Measurements from ENCODE around the gene ATG7. TPM values are rescaled to one million over a fixed set of nuclear protein-coding genes. Genes with fewer than 3 reads are reported as not detected.
A peak's percentile ranks its signal among the peaks of the same experiment; 100 is the strongest.

The ATG7 gene
- total RNA-seq, 2 experiments from 2014 or later = 31.0 to 33.1 TPM

DNA sequence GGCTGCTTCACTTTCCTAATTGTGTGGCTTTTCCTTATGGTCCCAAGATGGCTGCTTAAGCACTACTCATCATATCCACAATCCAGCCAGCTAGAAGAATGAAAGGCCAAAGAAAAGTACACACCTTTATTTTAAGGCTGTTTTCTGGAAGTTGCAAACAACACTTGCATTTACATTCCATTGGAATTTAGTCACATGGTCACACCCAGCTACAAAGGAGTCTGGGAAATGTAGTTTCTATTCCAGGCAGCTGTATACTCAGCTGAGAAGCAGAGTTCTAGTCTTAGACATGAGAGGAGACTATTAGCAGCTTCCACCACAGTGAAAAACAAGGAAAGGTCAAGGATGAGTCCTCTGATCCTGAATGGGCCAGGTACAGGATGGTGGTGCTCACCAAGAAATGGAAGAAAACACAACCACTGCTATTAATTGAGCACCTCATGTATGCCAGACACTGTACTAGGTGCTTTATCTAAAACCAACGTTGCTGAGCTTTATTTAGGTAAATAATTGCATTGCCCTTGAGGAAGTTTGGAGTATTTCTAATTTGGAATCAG lies 28.0 kb upstream of the ATG7 start:
- ChIA-PET CTCF (interaction anchor here (0.9 to 1.3 kb wide), 4 partner anchors 30 to 91 kb away, joined by 3 to 5 read pairs (median 3); no protein-coding TSS in a partner anchor), POLR2A (interaction anchor here (1.0 to 3.0 kb wide), 3 partner anchors 10 to 28 kb away, joined by 3 to 15 read pairs (median 4); partner anchors contain the start of gene ATG7)
- ATAC-seq (no peak), DNase-seq (no peak)
- TF ChIP-seq, protein P1, sequence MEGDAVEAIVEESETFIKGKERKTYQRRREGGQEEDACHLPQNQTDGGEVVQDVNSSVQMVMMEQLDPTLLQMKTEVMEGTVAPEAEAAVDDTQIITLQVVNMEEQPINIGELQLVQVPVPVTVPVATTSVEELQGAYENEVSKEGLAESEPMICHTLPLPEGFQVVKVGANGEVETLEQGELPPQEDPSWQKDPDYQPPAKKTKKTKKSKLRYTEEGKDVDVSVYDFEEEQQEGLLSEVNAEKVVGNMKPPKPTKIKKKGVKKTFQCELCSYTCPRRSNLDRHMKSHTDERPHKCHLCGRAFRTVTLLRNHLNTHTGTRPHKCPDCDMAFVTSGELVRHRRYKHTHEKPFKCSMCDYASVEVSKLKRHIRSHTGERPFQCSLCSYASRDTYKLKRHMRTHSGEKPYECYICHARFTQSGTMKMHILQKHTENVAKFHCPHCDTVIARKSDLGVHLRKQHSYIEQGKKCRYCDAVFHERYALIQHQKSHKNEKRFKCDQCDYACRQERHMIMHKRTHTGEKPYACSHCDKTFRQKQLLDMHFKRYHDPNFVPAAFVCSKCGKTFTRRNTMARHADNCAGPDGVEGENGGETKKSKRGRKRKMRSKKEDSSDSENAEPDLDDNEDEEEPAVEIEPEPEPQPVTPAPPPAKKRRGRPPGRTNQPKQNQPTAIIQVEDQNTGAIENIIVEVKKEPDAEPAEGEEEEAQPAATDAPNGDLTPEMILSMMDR (IDR thresholded peaks at IDR 0.05) = no peak
- H3K4me1 Mint-ChIP-seq (ENCODE audit: low read depth) = peaks cover 16% of the 10 kb centered on the region
- intact Hi-C loops (cut with micrococcal nuclease) = no loop called here
- H3K36me3 Mint-ChIP-seq (ENCODE audit: low read depth) = peaks cover 3% of the 10 kb centered on the region
- H3K4me3 Mint-ChIP-seq = no peak overlapping the region
- peaks cover 10% of the 10 kb centered on the region for H3K27me3 Mint-ChIP-seq
- H3K27ac Mint-ChIP-seq = no peak overlapping the region
- peaks cover 7% of the 10 kb centered on the region for H3K9me3 Mint-ChIP-seq

DNA sequence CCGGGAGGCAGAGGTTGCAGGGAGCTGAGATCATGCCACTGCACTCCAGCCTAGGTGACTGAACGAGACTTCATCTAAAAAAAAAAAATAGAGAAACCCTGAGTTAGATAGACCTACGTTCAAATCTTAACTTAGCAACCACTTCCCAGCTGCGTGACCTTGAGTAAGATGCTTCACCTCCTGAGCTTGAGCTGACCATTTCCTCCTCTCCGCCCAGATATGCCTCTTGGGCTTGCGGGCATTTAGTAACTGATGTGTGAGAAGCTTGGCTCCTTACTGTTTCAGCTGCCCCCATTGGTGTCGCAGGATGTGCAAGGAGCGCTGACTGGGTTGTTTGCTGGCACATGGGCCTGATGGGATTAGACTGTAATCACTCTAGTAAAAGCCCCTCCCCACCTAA lies 26.9 kb upstream of the ATG7 start:
- CTCF ChIA-PET = interaction anchor here (0.9 kb wide), 1 partner anchor 29 kb away, joined by 3 read pairs; no protein-coding TSS in a partner anchor
- no peak for ATAC-seq

DNA sequence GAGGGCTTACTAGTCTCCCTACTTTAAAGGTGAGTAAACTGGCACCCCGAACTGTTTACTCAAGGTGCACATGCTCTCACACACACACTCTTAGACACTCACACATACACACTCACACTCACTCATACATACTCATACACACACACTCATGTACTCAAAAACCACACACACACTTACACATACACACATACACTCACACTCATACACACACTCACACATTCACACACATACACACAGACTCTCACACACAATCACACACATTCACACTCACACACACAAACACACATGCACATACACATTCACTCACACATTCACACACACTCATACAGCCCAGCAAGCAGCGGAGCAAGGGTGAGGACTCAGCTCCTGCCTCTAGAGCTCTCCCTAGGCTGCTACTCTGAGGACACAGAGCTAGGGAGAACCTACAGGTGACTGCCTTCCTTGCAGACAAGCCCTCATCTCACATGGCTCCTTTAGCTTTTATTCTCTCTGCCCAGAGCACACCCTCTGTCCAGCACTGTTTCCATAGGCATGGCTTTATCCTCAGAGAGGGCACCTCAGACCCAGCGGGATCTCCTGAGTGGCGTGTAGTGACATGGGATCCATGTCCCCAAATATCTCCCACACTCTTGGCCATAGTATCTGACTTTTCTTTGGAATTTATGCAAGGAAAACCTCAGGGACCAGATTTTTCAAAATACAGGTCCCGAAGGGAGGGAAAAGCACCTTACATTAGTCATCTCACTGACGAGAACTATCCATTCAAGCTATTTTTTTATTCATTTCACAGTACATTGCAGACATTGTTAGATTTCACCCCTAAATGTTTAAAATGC lies 26.2 kb upstream of the ATG7 start:
- peaks cover 10% of the 10 kb centered on the region for H3K27me3 Mint-ChIP-seq
- ATAC-seq = no peak
- no peaks in the 10 kb centered on the region for H3K9me3 Mint-ChIP-seq
- DNase-seq = no peak
- ChIA-PET POLR2A (interaction anchor here (0.6 kb wide), 1 partner anchor 84 kb away, joined by 3 read pairs; no protein-coding TSS in a partner anchor), CTCF (interaction anchor here (0.9 kb wide), 1 partner anchor 11 kb away, joined by 3 read pairs; no protein-coding TSS in a partner anchor)
- TF ChIP-seq, protein P1 (IDR thresholded peaks at IDR 0.05) = no peak
- no peak overlapping the region for H3K4me3 Mint-ChIP-seq
- intact Hi-C loops (cut with micrococcal nuclease) = no loop called here
- H3K36me3 Mint-ChIP-seq (ENCODE audit: low read depth) = no peaks in the 10 kb centered on the region
- peaks cover 8% of the 10 kb centered on the region for H3K4me1 Mint-ChIP-seq (ENCODE audit: low read depth)
- H3K27ac Mint-ChIP-seq = no peak overlapping the region

More for the DNA sequence above, 26.9 kb upstream of the ATG7 start:
- intact Hi-C loops (cut with micrococcal nuclease) = no loop called here
- Mint-ChIP-seq H3K4me1 (ENCODE audit: low read depth) (peaks cover 8% of the 10 kb centered on the region), H3K4me3 (no peak overlapping the region), H3K36me3 (ENCODE audit: low read depth) (peaks cover 3% of the 10 kb centered on the region), H3K27ac (no peak overlapping the region), H3K27me3 (peaks cover 10% of the 10 kb centered on the region), H3K9me3 (peaks cover 3% of the 10 kb centered on the region)
- POLR2A ChIA-PET = no interaction called here
- TF ChIP-seq, protein P1 (IDR thresholded peaks at IDR 0.05) = no peak
- DNase-seq = peak; percentile 25

DNA sequence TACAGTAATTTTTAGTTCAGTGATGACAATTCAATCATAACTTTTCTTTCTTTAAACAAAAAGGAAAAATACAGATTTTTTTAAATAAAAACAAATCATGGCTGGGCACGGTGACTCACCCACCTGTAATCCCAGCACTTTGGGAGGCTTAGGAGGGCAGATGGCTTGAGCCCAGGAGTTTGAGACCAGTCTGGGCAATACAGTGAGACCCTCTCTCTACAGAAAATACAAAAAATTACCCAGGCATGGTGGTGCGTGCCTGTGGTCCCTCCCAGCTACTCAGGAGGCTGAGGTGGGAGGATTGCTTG lies 25.6 kb upstream of the ATG7 start:
- H3K4me1 Mint-ChIP-seq (ENCODE audit: low read depth) = peaks cover 14% of the 10 kb centered on the region
- peaks cover 10% of the 10 kb centered on the region for H3K27me3 Mint-ChIP-seq
- ATAC-seq (no peak), DNase-seq (no peak)
- intact Hi-C loops (cut with micrococcal nuclease) = no loop called here
- CTCF ChIA-PET = interaction anchor here (0.9 kb wide), 1 partner anchor 12 kb away, joined by 3 read pairs; no protein-coding TSS in a partner anchor
- POLR2A ChIA-PET = interaction anchor here (1.7 kb wide), 1 partner anchor 42 kb away, joined by 3 read pairs; no protein-coding TSS in a partner anchor
- TF ChIP-seq, protein P1 (IDR thresholded peaks at IDR 0.05) = no peak
- H3K9me3 Mint-ChIP-seq = no peaks in the 10 kb centered on the region
- no peak overlapping the region for H3K27ac Mint-ChIP-seq
- no peak overlapping the region for H3K4me3 Mint-ChIP-seq
- H3K36me3 Mint-ChIP-seq (ENCODE audit: low read depth) = no peaks in the 10 kb centered on the region
